Muscle of leg (tissue), 11 donors: ENCODE data around the gene LMBR1L. TPM values are rescaled to one million over a fixed set of nuclear protein-coding genes. Genes with fewer than 3 reads are reported as not detected.

Experiments
- DNase-seq: peaks from one replicate; pipeline ENCODE4 v3.0.0; 2013
- H3K27ac ChIP-seq: one replicate; pipeline ENCODE4 v1.5.1; 2013; ENCODE audit warnings: mild to moderate bottlenecking, low read length, control low read depth
- H3K27me3 ChIP-seq: one replicate; pipeline ENCODE4 v1.6.1; 2013; ENCODE audit warnings: low read length; ENCODE audit not compliant: control insufficient read depth, insufficient read depth
- H3K36me3 ChIP-seq: one replicate; pipeline ENCODE4 v1.6.1; 2013; ENCODE audit warnings: low read length; ENCODE audit not compliant: control insufficient read depth, insufficient read depth
- H3K4me1 ChIP-seq: one replicate; pipeline ENCODE4 v1.6.1; 2013; ENCODE audit warnings: low read length; ENCODE audit not compliant: control insufficient read depth, insufficient read depth
- H3K4me3 ChIP-seq: one replicate; pipeline ENCODE4 v1.5.1; 2013; ENCODE audit warnings: low read length, control low read depth
- H3K9me3 ChIP-seq: replicated peaks from 2 replicates; pipeline ENCODE4 v1.6.1; 2013; ENCODE audit warnings: low read depth, low read length; ENCODE audit not compliant: control insufficient read depth
- WGBS: methylation state at CpG from one replicate; pipeline ENCODE4 v1.1.5; 2013; ENCODE audit warnings: missing lambda C conversion rate; ENCODE audit not compliant: insufficient coverage; 5-methylcytosine and 5-hydroxymethylcytosine counted together
- polyA plus RNA-seq, 8 donors: library from polyadenylated mRNA; unstranded; fragments of 120-200 nt; gene quantifications; one replicate each; pipeline versions ENCODE4 v1.2.1 to v1.2.3, GENCODE V29; 2013; ENCODE audit warnings: inconsistent platforms in 1 of 8, low replicate concordance in 1 of 8; ENCODE audit not compliant: insufficient read length in 8 of 8, insufficient read depth in 1 of 8
- total RNA-seq: library from RNA; stranded (reverse); fragments of 120-200 nt; gene quantifications from one replicate; pipeline ENCODE4 v1.2.4, GENCODE V29; 2013

LMBR1L gene
- total and polyA plus RNA-seq, 9 donors = 30.2 to 53.1 (median 39.3) TPM

GRCh38 chr12:49048953-49049352 is 61.7 kb downstream of the LMBR1L start:
- DNase-seq = no peak
- no peak overlapping the region for H3K4me3 ChIP-seq
- WGBS = 95% methylated on average over 9 of the region's 10 CpGs
- H3K36me3 ChIP-seq = peaks cover 100% of the 10 kb centered on the region
- H3K27me3 ChIP-seq = no peaks in the 10 kb centered on the region
- H3K27ac ChIP-seq = no peak overlapping the region
- no peaks in the 10 kb centered on the region for H3K4me1 ChIP-seq
- H3K9me3 ChIP-seq = no peaks in the 10 kb centered on the region

Other genes with a start within 250 kb of the LMBR1L start
- gene RND1, start 245.0 kb downstream of the LMBR1L start, total RNA-seq = 0.22 TPM
- gene RND1, start 245.0 kb downstream of the LMBR1L start, polyA plus RNA-seq = under 1 TPM; 0.23 to 0.74 (median 0.54) TPM
- 18.6 TPM for gene FKBP11, start 185.4 kb downstream of the LMBR1L start, total RNA-seq
- 10 to 100 TPM; 18.3 to 37.3 (median 24.8) TPM for gene FKBP11, start 185.4 kb downstream of the LMBR1L start, polyA plus RNA-seq
- 19.9 TPM for gene ARF3, start 153.4 kb downstream of the LMBR1L start, total RNA-seq
- gene ARF3, start 153.4 kb downstream of the LMBR1L start, polyA plus RNA-seq = 10 to 100 TPM; 40.8 to 63.3 (median 51.4) TPM
- gene WNT10B, start 139.1 kb downstream of the LMBR1L start, total RNA-seq = 1.1 TPM
- 1 to 10 TPM in 7 of 8 donors, under 1 TPM in 1; 0.45 to 3.5 (median 1.2) TPM for gene WNT10B, start 139.1 kb downstream of the LMBR1L start, polyA plus RNA-seq
- not detected for gene WNT1, start 132.5 kb downstream of the LMBR1L start, total RNA-seq
- gene WNT1, start 132.5 kb downstream of the LMBR1L start, polyA plus RNA-seq = under 1 TPM in 5 of 8 donors, not detected in 3; 0.14 to 0.21 (median 0.17) TPM
- gene DDN, start 111.5 kb downstream of the LMBR1L start, total RNA-seq = 19.2 TPM
- gene DDN, start 111.5 kb downstream of the LMBR1L start, polyA plus RNA-seq = 10 to 100 TPM; 10.2 to 30.4 (median 14.2) TPM
- 60.3 TPM for gene PRKAG1, start 92.1 kb downstream of the LMBR1L start, total RNA-seq
- 10 to 100 TPM; 53.8 to 72.0 (median 61.0) TPM for gene PRKAG1, start 92.1 kb downstream of the LMBR1L start, polyA plus RNA-seq
- 25.6 TPM for gene KMT2D, start 50.1 kb downstream of the LMBR1L start, total RNA-seq
- 10 to 100 TPM; 31.2 to 58.0 (median 47.0) TPM for gene KMT2D, start 50.1 kb downstream of the LMBR1L start, polyA plus RNA-seq
- gene RHEBL1, start 40.9 kb downstream of the LMBR1L start, total RNA-seq = 1.2 TPM
- 1 to 10 TPM; 1.5 to 3.4 (median 1.9) TPM for gene RHEBL1, start 40.9 kb downstream of the LMBR1L start, polyA plus RNA-seq
- gene DHH, start 16.0 kb downstream of the LMBR1L start, total RNA-seq = 1.1 TPM
- gene DHH, start 16.0 kb downstream of the LMBR1L start, polyA plus RNA-seq = 1 to 10 TPM in 5 of 8 donors, under 1 TPM in 3; 0.42 to 3.4 (median 1.2) TPM
- 884 TPM for gene TUBA1B, start 20.5 kb upstream of the LMBR1L start, total RNA-seq
- gene TUBA1B, start 20.5 kb upstream of the LMBR1L start, polyA plus RNA-seq = 1,000 to 10,000 TPM in 7 of 8 donors, 100 to 1,000 TPM in 1; 792 to 1,222 (median 1,110) TPM
- 679 TPM for gene TUBA1A, start 78.2 kb upstream of the LMBR1L start, total RNA-seq
- gene TUBA1A, start 78.2 kb upstream of the LMBR1L start, polyA plus RNA-seq = 100 to 1,000 TPM; 717 to 946 (median 807) TPM
- 48.5 TPM for gene TUBA1C, start 154.2 kb upstream of the LMBR1L start, total RNA-seq
- 100 to 1,000 TPM in 1 of 8 donors, 10 to 100 TPM in 7; 59.1 to 101 (median 84.0) TPM for gene TUBA1C, start 154.2 kb upstream of the LMBR1L start, polyA plus RNA-seq
- gene PRPH, start 184.3 kb upstream of the LMBR1L start, total RNA-seq = 1.4 TPM
- 1 to 10 TPM; 1.3 to 3.5 (median 2.4) TPM for gene PRPH, start 184.3 kb upstream of the LMBR1L start, polyA plus RNA-seq
- 6.9 TPM for gene TROAP, start 212.4 kb upstream of the LMBR1L start, total RNA-seq
- 10 to 100 TPM; 10.8 to 18.2 (median 12.5) TPM for gene TROAP, start 212.4 kb upstream of the LMBR1L start, polyA plus RNA-seq
- gene C1QL4, start 226.3 kb upstream of the LMBR1L start, total RNA-seq = 0.27 TPM
- under 1 TPM in 6 of 8 donors, not detected in 2; 0.05 to 0.15 (median 0.09) TPM for gene C1QL4, start 226.3 kb upstream of the LMBR1L start, polyA plus RNA-seq
- 0.04 TPM for gene DNAJC22, start 236.0 kb upstream of the LMBR1L start, total RNA-seq
- gene DNAJC22, start 236.0 kb upstream of the LMBR1L start, polyA plus RNA-seq = 1 to 10 TPM in 1 of 8 donors, under 1 TPM in 7; 0.02 to 2.5 (median 0.15) TPM